IPS DF 19.7 (cell line): ENCODE data around the gene DIAPH2.
"Not testable (repeated sequence)": the region's sequence is repeated elsewhere in the genome, so short reads cannot be mapped to it uniquely, and the experiment has no call there.

ENCODE experiments used
- DNase-seq: peaks from one replicate; pipeline ENCODE4 v3.0.0-alpha.2; 2013; ENCODE audit warnings: low read depth, low spot score

Gene DIAPH2

GRCh38 chrX:97374266-97374665 is 689.6 kb downstream of the DIAPH2 start:
- DNase-seq, result no peak

- no peak for DNase-seq
Measured at GRCh38 chrX:97380200-97380599, 695.6 kb downstream of the DIAPH2 start.

DNA sequence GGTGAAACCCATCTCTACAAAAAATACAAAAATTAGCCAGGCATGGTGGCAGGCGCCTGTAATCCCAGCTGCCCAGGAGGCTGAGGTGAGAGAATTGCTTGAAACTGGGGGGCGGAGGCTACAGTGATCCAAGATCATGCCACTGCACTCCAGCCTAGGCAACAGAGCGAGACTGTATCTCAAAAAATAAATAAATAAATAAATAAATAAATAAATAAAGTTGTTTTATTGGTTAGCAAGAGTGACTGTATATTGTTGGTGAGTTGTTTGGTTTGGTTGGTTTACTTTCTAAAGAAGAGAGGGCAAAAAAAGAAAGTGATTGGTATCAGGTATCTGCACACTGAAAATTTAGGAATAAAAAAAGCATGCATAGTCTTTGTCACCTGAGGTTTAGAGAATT is 700.0 kb downstream of the DIAPH2 start:
- no peak for DNase-seq

GRCh38 chrX:97387004-97387403 is 702.4 kb downstream of the DIAPH2 start:
- no peak for DNase-seq

DNA sequence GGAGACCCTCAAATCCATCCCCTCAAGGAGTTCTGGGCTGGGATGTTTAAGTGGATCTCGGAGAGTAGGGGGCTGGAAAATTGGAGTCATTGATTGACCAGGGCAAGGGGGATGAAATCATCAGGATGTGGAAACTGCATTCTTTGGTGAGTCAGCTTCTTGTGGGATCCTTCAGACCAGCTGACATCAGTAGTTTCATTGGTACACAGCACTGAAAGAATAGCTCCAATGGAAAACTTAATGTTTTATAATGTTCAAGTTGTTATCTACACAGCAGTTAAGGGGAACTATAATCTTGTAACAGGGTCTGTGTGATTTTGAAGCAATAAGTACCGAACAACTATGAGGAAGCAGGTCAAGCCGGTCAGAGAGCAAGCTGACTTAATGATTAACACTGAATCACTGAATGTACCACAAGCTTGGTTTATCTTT is 705.1 kb downstream of the DIAPH2 start:
- no peak for DNase-seq

DNA sequence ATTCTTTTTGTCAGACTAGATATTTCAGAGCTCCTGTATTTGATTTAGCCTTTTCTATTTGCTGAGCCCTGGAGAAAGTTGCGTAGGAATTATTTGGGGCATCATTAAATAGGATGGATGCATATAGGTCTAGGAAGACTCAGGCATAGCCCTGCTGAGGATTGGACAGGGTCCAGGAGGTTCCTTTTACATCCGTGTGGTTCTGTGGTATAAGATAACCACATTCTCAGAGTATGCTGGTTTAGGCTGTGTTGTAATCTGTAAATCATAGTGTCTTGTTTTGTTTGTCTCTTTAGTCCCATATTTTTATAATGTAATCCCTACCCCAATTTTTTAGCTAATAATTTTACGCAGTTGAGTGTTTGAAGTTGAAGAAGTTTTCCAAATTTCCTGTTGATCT is 712.7 kb downstream of the DIAPH2 start:
- DNase-seq, result no peak

DNA sequence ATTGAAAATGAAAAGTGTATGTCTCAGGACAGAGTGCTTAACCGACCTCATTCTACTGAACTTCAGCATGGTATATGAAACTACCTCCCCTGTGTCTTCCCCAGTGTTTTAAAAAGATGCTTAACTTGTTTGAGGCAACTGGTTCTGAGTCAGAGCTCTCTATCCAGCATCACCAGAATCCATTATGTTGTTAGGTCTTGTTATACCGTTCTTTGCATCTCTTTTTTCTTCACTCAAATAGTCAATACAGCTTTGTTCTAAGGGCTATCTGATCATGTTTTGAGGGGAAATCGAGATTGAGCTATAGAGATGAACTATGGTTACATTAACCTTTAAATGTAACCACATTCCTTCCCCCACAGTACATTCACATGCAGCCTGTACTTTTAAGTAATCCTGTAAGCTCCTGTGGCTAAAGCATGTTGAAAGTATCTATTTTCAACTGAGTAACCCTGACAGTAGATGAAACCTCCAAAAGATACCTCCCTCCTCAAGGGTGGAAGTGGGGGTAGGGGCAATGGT is 713.4 kb downstream of the DIAPH2 start:
- no peak for DNase-seq

DNA sequence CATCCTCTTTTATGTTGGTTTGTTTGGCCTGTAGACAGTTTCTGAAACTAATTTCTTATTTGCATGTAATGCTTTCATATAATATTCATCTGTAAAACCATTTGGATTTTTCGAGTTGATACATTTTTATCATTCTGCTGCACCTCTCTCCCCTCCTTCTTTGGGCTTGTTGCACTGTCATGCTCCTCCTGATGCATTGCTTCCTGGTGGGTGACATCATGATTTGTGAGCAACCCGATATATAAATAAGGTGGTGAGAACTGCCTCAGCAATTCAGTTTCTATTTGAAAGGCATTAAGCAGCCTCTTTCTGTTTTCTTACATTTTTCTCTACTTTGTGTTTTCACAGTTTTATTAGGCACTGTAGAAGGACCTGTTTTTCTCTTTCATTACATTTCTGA is 714.8 kb downstream of the DIAPH2 start:
- DNase-seq, result no peak

- DNase-seq, result no peak
Measured at GRCh38 chrX:97400492-97400891, 715.9 kb downstream of the DIAPH2 start.

GRCh38 chrX:97401154-97401553 is 716.5 kb downstream of the DIAPH2 start:
- DNase-seq, result no peak

DNA sequence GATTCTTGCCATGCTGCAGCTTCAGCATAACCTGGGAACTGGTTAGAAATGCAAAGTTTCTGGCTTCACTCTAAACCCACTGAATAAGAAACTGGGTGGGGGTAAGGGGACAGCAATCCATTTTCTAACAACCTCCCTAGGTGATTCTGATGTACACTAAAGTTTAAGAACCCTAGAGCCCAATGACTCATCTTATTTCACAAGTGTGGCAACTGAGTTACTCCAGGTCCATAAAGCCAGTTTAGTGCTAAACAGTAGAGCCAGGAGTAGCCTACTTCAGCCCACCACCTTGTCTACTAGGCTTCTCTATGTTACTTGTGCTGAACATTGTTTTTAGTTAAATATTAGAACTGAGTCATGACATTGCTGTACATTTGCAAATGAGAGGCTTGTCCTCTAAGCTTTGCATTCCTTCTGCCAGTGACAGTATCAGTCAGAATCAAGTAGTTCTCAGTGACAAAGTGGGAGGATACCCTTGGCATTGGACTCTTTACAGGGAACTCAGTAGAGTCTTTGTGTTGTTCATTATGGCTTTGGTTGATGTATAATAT is 717.0 kb downstream of the DIAPH2 start:
- no peak for DNase-seq

DNA sequence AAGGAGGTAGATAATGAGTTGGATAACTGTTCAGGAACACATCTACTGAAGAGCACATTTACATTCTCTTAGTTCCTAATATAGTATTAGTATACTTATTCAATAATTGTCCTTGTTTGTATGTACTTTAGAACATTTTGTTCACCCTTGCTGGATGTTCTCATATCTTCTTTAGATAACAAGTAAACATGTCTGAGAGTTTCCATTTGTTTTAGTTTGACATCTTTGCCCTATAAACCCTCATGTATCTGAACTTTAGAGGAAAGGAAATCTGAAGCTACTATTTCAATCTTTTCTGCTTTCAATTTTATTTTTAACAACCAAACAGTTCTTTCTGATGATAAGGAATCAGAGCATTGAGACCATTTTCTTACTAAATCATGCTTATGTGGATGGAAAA is 717.7 kb downstream of the DIAPH2 start:
- no peak for DNase-seq

DNA sequence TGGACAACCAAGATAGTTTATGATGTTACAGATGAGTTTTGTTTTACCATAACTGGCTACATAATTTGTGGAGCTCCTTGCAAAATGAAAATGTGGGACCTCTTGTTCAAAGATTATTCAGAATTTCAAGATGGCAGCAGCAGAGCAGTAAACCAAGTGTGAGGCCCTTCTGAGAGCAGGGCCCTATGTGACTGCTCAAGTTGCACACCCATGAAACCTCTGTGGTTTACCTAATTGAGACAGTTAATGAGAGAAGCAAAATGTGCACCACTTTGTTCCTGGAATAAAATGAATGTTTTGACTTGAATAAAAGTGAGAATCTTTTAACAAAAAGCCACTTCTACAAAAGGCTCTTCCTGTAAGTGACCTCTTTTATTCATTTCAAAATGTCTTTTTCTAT is 718.3 kb downstream of the DIAPH2 start:
- DNase-seq, result no peak

DNA sequence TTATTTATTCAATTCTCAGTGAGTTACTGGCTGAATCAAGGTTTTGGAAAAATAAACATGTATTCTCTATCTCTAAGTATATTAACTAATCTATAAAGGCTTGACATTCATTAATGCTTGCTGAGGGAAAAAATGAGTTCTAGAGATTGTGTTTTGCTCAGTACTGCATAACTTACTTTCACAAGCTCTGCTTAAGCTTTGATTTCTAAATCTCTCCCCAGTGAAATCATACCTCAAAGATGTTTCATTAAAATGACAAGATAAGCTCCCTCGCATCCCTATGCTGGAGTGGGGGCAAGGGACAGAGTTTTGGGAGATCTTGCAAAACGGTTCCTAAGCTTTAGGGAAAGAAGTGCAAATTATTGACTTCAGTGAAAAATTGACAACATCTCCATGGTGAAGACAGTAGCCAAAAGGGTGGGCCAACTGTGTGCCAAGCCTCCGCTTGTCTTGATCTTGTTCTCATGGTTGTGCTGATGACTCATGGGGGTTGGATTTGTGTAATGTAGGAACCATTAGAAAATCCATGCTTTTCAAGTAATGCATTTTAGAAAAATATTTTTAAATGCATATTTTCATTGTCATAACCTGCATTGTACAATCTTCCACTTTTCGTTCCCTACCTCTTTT is 720.5 kb downstream of the DIAPH2 start:
- no peak for DNase-seq

- DNase-seq, result not testable (repeated sequence)
Measured at GRCh38 chrX:97409632-97410415, 725.2 kb downstream of the DIAPH2 start.

GRCh38 chrX:97416461-97416860 is 731.8 kb downstream of the DIAPH2 start:
- DNase-seq, result no peak

DNA sequence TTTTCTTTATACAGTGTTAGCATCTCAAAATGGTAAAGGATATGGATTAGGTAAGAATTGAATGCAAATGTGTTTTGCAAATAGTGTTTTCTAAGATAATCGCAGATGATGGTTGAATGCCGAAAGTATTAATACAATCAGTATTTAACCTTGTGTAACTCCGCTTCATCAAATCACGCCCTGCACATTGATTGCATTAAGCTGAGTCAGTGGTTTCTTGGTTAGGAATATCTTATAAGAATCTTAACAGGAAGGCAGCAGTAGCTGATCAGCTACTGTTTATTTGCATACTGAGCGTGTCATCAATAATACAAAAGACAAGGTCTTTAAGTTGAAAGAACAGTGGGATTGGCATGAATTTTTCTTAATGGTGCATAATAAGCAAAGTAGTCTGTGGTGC is 744.5 kb downstream of the DIAPH2 start:
- DNase-seq, result no peak

DNA sequence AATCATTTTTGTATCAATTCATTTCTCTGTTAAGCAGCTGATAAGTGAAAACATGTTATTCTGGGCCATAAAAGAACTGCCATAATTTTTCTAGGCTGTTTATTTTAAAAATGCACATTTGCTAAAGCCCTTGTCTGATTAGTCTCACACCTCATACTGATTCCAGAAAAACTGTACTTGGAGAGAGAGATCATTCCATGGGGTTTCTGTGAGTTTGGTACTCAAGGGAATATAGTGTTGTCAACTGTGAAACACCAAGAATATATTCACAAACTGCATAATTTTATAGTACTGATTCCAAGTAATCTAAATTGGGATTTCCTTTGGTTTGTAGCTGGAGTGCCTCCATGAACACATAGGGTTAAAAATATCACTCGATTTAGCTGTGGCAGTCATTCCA is 746.6 kb downstream of the DIAPH2 start:
- DNase-seq, result no peak

GRCh38 chrX:97446298-97446882 is 761.7 kb downstream of the DIAPH2 start:
- DNase-seq, result no peak

DNA sequence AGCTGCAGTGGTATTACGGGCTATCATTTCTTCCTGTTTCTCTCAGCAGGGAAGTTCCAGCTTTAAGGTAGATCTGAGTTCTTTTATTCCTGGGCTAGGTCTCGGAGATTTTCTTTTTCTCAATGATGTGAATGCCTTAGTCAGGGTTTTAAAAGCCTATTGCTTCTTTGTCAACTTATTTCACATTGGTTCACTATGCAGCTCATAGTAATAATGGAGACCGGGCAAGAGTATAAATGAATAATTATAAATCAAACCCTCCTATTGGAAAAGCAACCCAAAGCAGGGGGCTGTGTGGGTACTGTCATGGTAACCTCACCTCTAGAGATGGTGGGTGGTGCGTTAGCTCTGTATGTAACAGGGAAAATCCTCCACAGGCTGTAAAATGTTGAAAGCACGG is 762.7 kb downstream of the DIAPH2 start:
- DNase-seq, result no peak

- DNase-seq, result no peak
Measured at GRCh38 chrX:97452283-97452682, 767.6 kb downstream of the DIAPH2 start.

- DNase-seq, result no peak
Measured at GRCh38 chrX:97461763-97462162, 777.1 kb downstream of the DIAPH2 start.
